Tibial nerve (tissue), 3 donors: ENCODE measurements around the gene PGGHG.

Source experiments
- CTCF ChIP-seq, 5 experiments: fragments of 200-600 bp in 3 of 5; fragments of 450-650 bp in 2 of 5; sonication (generic) in 3 of 5; IDR thresholded peaks; one replicate each; pipeline ENCODE4 v1.5.1; 2016 to 2019; ENCODE audit warnings: antibody characterized with exemption in 5 of 5, mild to moderate bottlenecking in 3 of 5, moderate library complexity in 2 of 5
- POLR2A ChIP-seq, 2 donors: fragments of 450-650 bp; IDR thresholded peaks; one replicate each; pipeline ENCODE4 v1.6.1; 2017; ENCODE audit warnings: antibody characterized with exemption in 2 of 2, mild to moderate bottlenecking in 2 of 2, moderate library complexity in 2 of 2

GRCh38 chr11:267491-267994 is 21.4 kb upstream of the PGGHG start:
- TF ChIP-seq POLR2A (IDR thresholded peaks at IDR 0.05) (peak in 1 of 2 donors; percentile 46), CTCF (IDR thresholded peaks at IDR 0.05) (no peak)
